HG03045 (cell line): ENCODE measurements around the gene CACNA1C.

Experiments used
- ATAC-seq: cut with Tn5 transposase; IDR thresholded peaks from one replicate; pipeline ENCODE4 v1.9.1; 2021; ENCODE audit warnings: mild to moderate bottlenecking, moderate library complexity; ENCODE audit not compliant: unreplicated experiment

Gene CACNA1C

DNA sequence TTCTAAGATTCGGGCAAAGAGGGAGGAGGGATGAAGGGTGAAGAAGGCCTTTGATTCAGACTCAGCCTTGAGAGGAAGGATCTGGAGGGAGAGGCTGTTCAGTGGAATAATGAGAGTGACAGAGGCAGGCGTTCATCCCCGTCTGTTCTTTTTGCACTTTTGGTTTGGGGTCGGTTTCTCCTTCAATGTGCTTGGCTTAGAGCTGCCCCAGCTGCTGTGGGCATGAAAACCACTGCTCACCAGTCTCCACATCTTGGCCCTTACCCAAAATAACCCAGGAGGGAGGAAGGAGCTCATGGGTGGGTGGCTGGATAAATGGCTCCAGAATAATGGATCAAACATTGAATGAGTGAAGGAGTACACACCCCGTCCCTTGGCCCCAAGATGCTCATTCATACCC is 480.2 kb downstream of the CACNA1C start:
- no peak for ATAC-seq

DNA sequence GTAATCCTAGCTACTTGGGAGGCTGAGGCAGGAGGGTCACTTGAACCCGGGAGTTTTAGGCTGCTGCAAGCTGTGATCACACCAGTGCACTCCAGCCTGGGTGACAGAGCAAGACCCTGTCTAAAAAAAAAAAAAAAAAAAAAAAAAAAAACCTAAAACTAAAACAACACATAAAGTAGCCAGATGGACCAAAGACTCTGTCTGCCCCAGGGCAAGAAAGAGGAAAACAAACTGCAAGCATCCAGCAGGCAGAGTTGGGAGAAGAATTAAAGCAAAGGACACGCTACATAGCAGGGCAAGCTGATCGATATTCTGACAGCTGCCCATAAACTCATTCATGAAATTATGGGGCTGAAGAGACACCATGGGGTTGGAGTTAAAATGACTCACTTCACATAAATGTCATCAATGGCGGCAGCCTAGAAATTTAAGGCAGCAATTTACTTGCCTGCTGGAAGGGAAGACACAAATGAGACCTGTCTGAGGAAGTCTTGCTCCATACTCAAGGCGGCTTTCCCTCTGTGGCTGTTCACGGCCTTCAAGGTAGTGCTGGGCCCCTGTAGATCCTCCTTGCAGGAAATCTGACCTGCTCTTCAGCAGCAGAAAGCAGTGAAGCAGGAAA is 482.9 kb downstream of the CACNA1C start:
- no peak for ATAC-seq

DNA sequence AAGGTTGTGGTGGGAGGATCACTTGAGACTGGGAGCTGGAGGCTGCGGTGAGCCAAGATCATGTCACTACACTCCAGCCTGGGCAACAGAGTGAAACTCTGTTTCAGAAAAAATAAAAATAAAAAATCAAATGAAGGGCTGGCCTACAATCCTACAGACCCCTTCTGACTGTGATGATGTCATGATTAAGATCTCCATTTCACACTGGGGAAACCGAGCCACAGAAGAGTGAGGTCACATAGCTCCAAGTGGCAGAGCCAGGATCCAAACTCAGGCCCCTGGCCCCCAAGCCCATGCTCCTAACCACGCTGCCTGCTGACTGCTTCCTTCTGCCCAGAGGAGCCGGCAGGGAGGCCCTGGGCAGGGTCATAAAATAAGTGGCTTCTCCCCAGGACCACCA is 483.9 kb downstream of the CACNA1C start:
- no peak for ATAC-seq

DNA sequence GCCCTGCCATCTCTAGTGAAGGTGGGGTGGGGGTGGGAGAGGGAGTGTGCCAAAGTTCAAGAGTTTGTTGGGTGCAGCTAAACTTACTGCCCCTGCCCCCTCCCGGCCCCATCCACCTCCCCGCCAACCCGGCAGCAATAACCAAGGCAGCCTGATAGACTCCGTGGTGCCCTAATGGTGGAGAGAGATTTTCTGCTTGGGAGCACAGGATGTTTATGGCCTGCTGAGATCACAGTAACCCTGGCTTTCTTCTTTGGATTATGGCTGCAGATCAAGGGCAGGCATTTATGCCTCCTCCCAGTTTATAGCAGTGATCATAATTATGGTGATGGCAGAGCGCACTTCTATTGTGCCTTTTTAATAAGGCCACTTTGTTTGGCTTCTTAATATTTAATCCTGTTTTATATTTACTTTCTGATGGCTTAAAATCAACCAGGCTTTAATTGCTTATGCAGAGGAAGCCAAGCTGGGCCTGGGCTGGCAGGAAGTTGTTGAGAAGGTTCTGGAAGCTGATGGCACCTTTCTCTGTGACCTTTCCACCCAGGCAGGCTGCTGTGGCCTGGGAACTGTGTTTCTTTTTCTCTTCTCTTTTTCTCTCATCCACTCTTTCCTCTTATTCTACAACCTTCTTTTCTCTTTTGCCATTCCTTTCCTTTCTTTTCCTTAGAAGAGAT is 485.2 kb downstream of the CACNA1C start:
- ATAC-seq = no peak

DNA sequence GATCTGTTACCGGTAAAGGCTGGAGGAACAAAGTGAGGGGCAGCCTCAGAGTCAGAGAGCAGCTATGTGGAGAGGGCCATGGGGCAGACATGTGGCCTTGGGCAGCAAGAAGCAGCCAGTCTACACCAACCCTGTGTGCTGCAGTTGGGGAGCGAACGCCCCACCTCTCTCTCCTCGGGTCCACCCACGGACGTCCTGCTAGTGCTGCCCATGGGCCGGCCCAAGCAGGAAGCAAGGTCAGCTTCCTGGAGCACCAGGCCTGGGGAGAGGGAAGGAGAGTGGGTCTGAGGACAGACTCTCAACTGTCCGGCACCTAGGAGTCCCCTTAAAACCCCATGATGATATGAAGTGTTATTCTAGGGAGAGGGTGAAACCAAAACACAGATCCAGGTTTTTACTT is 487.2 kb downstream of the CACNA1C start:
- ATAC-seq = no peak

DNA sequence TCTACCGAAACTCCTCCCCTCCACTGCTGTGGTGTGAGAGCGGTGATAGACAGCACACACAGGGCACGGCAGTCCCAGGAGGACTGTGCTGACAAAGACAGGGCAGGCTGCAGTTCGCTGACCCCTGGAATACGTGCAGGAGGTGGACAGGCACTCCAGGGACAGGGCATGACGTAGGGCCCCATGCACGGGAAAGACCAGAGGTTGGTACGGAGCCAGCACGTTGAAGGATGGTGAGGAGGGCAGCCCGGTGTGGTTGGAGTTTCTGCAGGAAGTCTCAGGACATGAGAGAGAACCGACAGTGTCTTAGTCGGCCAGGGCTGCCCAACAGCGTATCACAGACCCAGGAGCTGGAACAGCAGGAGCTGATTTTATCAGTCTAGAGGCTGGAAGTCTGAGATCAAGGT is 487.8 kb downstream of the CACNA1C start:
- ATAC-seq = no peak

DNA sequence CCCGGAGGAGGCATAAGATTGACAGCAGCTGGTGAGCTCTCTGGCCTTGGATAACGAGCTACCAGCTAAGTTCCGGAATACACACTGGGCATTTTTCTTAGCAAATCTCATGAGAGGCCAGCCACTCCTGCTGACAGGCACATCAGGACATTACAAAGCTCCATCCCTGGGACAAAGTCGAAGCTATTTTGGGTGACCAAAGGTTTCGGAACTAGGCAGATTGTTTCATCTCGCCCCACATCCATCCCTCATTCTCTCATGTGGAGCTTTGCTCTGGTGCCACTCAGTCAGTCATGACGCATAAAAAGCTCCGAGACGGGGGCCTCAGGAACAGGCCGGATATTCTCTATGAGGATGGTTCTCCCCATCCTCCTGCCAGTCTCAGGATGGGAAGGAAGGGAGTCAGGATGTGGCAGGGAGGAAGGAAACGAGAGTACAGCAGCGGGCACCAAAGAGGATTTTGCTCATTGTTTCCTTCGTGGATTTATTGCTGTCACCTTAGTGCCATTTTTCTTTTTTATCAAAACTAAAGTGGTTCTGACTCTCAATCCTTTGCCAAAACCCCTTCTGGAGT is 488.9 kb downstream of the CACNA1C start:
- no peak for ATAC-seq

DNA sequence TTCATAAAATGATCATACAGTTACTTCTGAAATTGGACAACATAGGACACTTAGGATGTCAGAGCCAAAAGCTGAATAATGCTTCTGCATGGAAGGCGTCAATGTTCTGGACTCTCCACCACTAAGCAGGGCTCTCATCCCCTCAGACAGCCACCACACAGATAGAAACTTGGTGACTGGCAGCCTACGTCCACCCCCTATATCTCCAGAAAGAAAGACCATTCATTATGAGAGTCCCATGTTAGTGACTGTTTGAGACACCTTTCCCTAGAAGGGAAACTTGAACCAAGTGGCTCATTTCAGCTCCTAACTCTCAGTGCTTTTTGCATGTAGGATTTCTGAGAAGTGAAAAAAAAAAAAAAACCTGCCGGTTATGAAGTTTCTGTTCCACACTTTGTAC is 491.0 kb downstream of the CACNA1C start:
- peak; percentile 52 for ATAC-seq

DNA sequence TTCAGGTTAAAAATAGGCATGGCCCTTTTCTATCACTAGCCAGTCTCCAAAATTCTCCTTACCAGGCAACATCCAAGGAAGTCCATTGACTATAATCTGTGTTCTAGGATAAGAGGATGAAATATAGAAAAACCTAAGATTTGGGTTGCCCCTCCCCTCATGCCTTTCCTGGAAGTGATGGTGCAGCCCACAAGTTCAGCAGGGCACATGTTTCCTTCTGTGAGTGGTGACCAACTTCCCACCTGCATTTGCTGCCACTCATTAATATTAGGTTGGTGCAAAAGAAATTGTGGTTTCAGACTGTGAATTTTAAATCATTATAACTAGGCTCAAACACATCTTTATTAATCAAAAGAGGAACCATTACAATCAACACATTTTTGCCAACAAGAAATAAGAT is 491.4 kb downstream of the CACNA1C start:
- ATAC-seq = no peak

DNA sequence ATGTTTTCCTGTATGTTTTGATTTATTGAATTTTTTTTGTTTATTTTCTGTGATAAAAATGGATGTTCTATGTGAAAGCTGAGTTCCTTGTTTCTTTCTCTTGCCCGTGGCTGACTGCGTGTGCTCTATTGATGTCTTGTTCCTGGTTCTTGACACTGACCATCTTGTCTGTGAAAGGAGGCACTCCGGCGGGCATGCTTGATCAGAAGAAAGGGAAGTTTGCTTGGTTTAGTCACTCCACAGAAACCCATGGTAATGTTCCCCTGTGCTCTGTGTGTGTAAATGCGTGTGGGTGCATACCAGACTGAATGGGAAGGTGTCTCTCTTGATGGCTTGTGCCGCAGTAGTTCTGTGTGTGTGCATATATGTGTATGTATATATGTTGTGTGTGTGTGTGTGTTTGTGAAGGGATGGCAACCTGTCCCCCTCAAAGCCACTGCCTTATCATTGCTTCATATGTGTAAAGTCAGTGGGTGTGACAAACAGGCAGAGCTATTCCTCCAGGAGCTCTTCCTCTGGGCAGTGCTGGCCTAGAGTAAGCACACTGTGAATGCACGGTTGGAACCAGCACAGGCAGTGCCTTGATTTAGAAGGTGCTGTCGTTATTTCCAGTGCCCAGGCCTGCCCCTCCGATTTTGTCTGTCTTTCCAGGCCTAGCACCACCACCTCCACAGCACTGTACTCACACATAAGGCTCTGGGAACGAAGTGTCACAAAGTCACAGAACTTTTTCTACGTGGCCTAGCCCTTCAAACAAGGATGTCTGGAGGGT is 494.7 kb downstream of the CACNA1C start:
- no peak for ATAC-seq

DNA sequence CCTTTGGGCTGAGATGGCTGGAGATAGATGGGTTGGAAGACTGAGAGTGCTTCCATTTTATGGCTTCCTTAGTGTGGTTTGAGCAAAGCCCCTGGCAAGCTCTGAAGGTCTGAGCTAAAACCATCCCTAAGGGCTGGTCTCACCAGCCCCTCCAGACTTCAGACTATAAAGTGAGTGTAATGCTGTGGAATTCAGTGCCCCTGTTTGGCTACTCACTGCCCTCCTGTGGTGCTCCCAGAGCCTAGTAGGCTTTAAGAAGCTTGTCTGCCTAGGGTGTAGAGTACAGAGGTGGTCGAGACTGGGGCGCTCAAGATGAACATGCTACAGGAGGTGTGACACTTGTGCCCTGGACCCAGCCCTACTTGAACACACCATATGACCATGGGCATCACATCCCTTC is 495.3 kb downstream of the CACNA1C start:
- ATAC-seq = no peak

DNA sequence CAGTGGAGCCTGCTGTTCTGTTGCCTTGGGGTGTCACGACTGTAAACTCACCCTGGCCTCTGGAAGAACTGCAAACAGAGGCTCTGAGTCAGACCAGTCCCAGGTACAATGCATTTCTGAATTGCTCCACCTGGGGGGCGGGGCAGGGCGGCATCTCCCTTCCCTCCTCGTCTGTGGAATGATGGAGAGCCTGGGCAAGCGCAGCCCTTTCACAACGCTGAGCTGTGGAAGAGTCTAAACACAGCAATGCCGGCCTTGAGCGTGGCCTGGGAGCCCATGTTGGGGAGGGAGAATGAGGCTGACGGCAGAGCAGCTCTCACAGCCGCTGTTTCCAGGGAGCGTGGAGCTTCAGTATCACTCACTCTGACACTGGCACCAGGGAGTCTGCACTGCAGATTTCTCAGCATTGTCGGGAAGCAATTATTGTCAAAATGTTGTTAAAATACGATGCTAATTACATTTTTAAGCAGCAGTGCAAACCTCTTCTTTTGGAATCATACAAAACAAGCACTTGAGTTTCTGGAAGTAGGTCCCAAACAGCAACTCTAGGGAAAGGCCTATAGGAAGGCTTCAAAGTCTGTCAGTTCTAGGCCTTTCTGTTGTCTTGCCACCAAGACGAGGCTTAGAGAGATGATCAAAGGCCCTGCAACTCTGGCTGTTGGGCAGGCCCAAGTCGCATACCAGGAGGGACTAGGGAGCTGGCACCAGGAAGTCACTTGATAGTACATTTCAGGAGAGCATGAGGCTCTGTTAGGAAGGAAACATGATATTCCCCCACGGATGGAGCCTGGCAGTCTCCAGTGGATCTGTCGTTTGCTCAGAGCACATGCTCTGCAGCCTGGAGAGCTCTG is 498.0 kb downstream of the CACNA1C start:
- ATAC-seq = no peak

DNA sequence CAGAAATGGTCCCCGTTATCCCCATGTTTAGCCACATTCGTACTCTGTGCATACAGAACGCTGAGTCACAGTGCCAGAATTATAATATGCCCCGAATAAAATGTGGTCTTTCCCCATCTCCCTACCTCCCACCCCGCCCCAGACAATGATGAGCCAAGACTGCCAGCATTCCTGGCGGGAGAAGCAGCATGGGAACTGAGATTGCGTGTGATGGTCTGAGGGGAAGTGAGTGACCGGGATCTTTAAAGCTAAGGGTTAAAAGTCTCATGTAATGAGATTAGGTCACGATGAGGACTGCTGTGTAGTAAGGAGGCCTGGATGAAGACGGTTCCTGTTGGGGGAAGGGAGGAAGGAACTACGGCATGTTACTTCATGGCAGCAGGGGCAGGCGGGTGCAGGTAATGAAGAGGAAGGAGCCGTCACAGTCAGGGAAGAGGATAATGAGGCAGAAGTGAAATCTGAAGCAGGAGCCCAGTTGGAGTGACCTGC is 498.7 kb downstream of the CACNA1C start:
- ATAC-seq = no peak

DNA sequence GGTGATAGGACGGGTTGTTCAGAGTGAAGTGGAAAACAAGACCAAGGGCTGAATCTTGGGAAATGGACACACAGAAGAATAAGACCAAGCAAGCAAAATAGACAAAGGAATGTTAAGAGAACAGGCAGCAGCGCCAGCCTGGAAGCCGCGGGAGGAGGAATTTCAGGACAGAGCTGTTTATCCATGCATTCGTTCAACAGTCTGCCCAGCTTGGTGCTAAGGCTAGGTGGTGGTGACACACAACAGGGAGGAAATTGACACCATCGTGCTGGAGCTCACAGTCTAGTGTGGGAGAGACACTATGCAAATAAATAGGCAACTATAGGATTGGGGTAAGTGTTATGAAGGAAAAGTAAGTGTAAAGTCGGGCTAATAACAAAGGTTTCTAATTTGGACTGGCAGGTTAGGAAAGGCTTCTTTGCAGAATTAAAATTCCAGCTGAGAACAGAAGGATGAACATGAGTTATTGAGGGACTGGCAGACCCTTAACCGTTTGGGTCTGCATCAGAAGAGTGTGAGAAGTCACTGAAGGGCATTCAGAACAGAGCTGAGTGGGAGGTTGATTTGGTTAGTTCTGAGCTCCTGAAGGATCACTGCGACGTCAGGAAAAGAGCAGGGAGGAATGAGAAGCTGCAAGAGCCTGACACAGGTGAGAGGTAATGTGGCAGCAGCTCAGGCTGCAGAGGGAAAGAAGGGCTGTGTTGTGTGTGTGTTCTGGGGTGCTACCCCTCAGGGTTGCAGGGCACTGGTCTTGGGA is 499.4 kb downstream of the CACNA1C start:
- ATAC-seq = no peak

DNA sequence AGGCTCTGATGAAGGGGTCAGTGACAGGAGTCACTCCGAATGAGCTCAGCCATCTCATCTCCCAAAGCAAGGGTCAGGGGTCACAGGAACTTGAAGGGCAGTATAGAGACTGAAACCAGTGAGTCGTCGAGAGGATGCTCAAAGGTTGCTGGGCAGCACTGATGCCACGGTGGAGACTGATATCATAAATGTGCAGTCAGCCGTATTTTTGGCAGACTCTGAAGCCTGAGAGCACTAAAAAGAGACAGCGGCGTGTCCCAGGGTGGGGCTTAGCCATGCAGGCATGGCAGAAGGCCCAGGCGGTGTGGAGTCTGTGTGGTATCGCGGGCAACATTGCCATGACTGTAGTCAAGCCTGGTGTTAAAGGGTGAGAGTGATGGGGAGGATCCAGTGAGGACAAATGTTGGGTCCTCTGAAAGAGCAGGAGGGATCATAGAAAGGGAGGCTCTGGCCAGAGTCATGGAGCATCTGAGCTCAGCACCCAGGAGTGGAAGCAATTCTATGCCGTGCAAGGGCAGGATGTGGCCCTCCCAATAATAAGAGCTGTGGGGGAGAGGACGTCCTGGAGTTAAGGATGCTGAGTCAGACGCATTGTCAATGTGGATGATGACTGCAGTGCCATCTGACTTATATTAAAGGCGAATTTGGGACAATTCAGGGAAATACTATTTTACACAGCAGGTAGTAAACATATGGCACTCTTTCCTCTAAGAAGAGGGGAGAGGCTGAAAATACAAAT is 500.8 kb downstream of the CACNA1C start:
- ATAC-seq = no peak

DNA sequence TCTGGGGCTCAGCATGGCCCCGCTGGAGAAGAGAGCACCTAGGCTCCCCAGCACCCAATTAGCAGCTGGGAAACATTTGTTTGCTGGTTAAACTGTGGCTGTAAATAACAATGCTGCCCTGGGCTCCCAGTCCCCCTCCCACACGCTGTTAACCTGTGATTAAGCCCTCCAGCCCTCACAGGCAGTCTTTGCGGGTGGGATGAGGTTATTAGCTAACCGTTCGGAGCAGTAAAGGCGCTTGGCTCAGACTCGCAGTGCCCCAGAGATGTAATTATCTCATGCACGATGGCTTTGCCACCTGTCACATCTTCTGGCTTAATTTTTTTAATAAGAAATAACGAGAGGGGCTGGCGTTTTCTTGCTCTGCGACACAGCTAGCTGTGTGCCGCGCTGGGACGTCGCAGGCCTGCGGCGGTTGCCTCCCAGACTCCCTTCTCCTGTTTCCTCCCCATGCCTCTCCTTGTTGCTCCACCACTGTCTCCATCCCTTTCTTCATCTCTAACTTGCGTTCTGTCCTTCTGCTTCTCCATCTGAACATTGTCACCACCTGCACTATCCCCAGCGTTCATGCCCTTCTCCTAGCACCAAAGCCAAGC is 502.8 kb downstream of the CACNA1C start:
- ATAC-seq = no peak

DNA sequence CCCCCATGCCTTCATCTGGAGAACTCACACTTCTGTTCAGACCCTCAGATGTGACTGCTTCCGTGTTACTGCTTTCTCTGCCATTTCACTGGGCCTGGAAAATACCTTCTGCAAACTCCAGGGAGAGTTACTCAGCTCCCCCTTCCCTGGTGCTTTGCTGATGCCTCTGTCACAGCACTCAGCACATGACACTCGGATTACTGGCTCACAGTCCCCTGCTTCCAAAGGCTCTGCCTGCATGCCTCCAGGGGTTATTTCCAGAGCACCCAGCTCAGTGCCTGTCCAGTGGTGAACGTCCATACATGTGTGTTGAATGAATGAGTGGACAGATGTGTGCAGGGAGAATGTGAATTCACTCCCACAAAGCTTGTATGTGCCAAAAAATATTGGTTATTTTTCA is 504.8 kb downstream of the CACNA1C start:
- no peak for ATAC-seq

DNA sequence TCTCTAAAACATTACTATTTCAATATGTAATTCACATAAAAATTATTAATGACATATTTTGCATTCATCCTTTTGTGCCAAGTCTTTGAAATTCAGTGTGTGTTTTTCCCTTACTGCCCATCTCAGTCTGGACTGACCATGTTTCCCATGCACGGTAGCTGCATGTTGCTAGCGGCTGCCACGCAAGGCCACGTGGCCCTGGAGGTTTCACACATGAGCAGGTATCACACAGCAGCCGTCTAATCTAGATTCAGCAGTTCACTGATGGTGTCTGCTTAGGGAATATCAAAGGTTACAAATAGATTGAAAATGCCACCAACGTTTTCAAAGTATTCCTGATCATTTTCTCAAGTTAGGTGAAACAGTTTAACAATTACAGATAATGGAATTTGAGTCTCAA is 507.1 kb downstream of the CACNA1C start:
- ATAC-seq = no peak

DNA sequence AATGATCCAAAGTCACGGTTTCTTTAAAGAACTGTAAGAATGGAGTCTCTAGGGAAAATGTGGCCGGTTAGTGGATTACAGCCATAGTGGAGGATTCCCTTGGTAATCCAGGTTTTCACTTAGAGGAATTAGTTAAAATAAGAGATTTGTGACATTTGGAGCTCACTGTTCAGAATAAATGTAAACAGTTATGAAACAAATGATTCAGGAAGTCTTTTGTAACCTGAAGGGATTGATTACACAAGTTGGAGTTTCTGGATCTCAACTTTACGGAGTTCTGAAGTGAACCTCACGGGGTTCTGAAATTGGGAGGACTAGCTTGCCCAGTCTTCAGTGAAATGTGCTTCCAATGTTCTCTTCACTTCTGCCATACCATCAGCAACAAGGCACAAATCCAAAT is 507.6 kb downstream of the CACNA1C start:
- ATAC-seq = no peak
